GM12878 (cell line): Measurements from ENCODE around the gene GNAQ. TPM values are rescaled to one million over a fixed set of nuclear protein-coding genes. Genes with fewer than 3 reads are reported as not detected.

ENCODE experiments used
- ATAC-seq: fragments of 200-7000 bp; cut with Tn5 transposase; 3 replicates; pipeline ENCODE4 v1.9.1; 2020; ENCODE audit warnings: mild to moderate bottlenecking, moderate library complexity
- BruUV-seq: library from RNA; stranded (reverse); fragments of 400-500 nt; replicated peaks from 2 replicates; lab custom pipeline; 2021; lab: Mats Ljungman, UMichigan
- CTCF ChIA-PET: fragments of 300-600 bp; sonication (Branson Sonifier 250); formaldehyde crosslinking; extraction: SDS; loops from one replicate; lab custom pipeline; 2021; ENCODE audit warnings: inconsistent platforms; lab: Yijun Ruan, JAX
- POLR2A ChIA-PET: fragments of 350-600 bp; formaldehyde crosslinking; extraction: SDS; loops from one replicate; lab custom pipeline; 2021; ENCODE audit warnings: inconsistent platforms; lab: Charles Lee
- RAD21 ChIA-PET: fragments of 300-600 bp; sonication (Branson Sonifier 250); formaldehyde crosslinking; loops from one replicate; lab custom pipeline; 2023; ENCODE audit warnings: antibody characterized with exemption; ENCODE audit not compliant: unreplicated experiment; lab: Charles Lee
- SMC1A ChIA-PET: fragments of 300-600 bp; sonication (Branson Sonifier 250); formaldehyde crosslinking; loops from one replicate; lab custom pipeline; 2023; ENCODE audit not compliant: unreplicated experiment, uncharacterized antibody; lab: Charles Lee
- DNase-seq: peaks from one replicate; pipeline ENCODE4 v3.0.0-alpha.2; 2011; ENCODE audit warnings: low read depth, low spot score
- FAIRE-seq: peaks from 3 replicates; lab custom pipeline; 2011; peaks lifted over from hg19 to GRCh38; lab: Jason Lieb, UNC
- H2AFZ ChIP-seq: 2 replicates; pipeline ENCODE4 v1.6.0; 2011; ENCODE audit warnings: low read depth, low read length, control low read depth; ENCODE audit not compliant: control insufficient read depth
- H3K27ac ChIP-seq: 2 replicates; pipeline ENCODE4 v1.5.1; 2011; ENCODE audit warnings: control low read depth; ENCODE audit not compliant: control insufficient read depth, insufficient read depth
- H3K27me3 ChIP-seq, 2 experiments: replicated peaks in 1 of 2; 2 replicates each; pipeline versions ENCODE4 v1.6.0 to v1.6.1; 2011; ENCODE audit warnings: low read length in 1 of 2; ENCODE audit not compliant: control insufficient read depth in 2 of 2, insufficient read depth in 2 of 2
- H3K36me3 ChIP-seq, 2 experiments: 2 replicates each; pipeline ENCODE4 v1.5.1; 2011; ENCODE audit warnings: low read length in 1 of 2; ENCODE audit not compliant: control insufficient read depth in 2 of 2, insufficient read depth in 2 of 2
- H3K4me1 ChIP-seq: 2 replicates; pipeline ENCODE4 v1.6.1; 2011; ENCODE audit warnings: mild to moderate bottlenecking, low read length, moderate library complexity, mixed read lengths; ENCODE audit not compliant: control insufficient read depth, insufficient read depth
- H3K4me2 ChIP-seq: 2 replicates; pipeline ENCODE4 v1.6.0; 2011; ENCODE audit warnings: control low read depth; ENCODE audit not compliant: control insufficient read depth, insufficient read depth
- H3K4me3 ChIP-seq: fragments of 200-600 bp; sonication (generic); 2 replicates; pipeline ENCODE4 v1.5.1; 2016
- H3K79me2 ChIP-seq: 2 replicates; pipeline ENCODE4 v1.6.0; 2011; ENCODE audit warnings: low read length; ENCODE audit not compliant: control insufficient read depth, insufficient read depth
- H3K9ac ChIP-seq: 2 replicates; pipeline ENCODE4 v1.8.0; 2011; ENCODE audit warnings: low read length, control low read depth, mixed read lengths; ENCODE audit not compliant: control insufficient read depth, insufficient read depth
- H3K9me3 ChIP-seq: replicated peaks from 3 replicates; pipeline ENCODE4 v1.5.1; 2011; ENCODE audit warnings: mild to moderate bottlenecking, low read length; ENCODE audit not compliant: control insufficient read depth, insufficient read depth
- H4K20me1 ChIP-seq: 2 replicates; pipeline ENCODE4 v1.6.0; 2011; ENCODE audit not compliant: control insufficient read depth, insufficient read depth
- CBFB ChIP-seq: IDR thresholded peaks from 2 replicates; pipeline ENCODE4 v1.6.1; 2016; ENCODE audit warnings: antibody characterized with exemption, low read depth
- HDAC2 ChIP-seq: fragments of 200-600 bp; sonication (generic); IDR thresholded peaks from 2 replicates; pipeline ENCODE4 v1.6.1; 2017
- KLF5 ChIP-seq: fragments of 450-650 bp; IDR thresholded peaks from 2 replicates; pipeline ENCODE4 v1.6.1; 2014; ENCODE audit warnings: mild to moderate bottlenecking; ENCODE audit not compliant: partially characterized antibody
- RELA ChIP-seq: fragments of 450-650 bp; IDR thresholded peaks from 2 replicates; pipeline ENCODE4 v1.8.0; 2014; ENCODE audit warnings: borderline replicate concordance; ENCODE audit not compliant: partially characterized antibody
- TARDBP ChIP-seq: IDR thresholded peaks from 2 replicates; pipeline ENCODE4 v1.6.1; 2016; ENCODE audit warnings: borderline replicate concordance
- WGBS: methylation state at CpG from one replicate; pipeline ENCODE4 v1.1.6; 2016; ENCODE audit warnings: low lambda C conversion rate; ENCODE audit not compliant: insufficient replicate concordance, insufficient coverage; ENCODE audit errors: missing lambda C conversion rate; 5-methylcytosine and 5-hydroxymethylcytosine counted together
- in situ Hi-C: fragments of 300-500 bp; cut with MboI; formaldehyde crosslinking; loops from 9 replicates; pipeline ENCODE4 v1.14.3; 2018; ENCODE audit warnings: mixed read lengths
- intact Hi-C: fragments of 100-400 bp; cut with micrococcal nuclease; formaldehyde crosslinking; loops from one replicate; pipeline ENCODE4 v1.14.2; 2022; ENCODE audit not compliant: unreplicated experiment
- polyA plus RNA-seq, 11 experiments: library from polyadenylated mRNA; depleted of rRNA in 4 of 11; unstranded in 6 of 11; stranded (reverse) in 5 of 11; fragments of >200 nt; fragmentation: Nextera tagmentation in 4 of 11; fragmentation: Illumina TruSeq in 1 of 11; extraction: Ambion mirVana in 4 of 11; extraction: Trizol in 1 of 11; gene quantifications; 1 replicate in 1 of 11; 2 replicates in 10 of 11; pipeline versions ENCODE4 v1.2.1 to v1.2.3, GENCODE V29; 2011 to 2016; ENCODE audit warnings: inconsistent platforms in 2 of 11, missing spikeins in 2 of 11, low read depth in 1 of 11
- total RNA-seq, 4 experiments: library from RNA; depleted of rRNA in 3 of 4; stranded (reverse); fragments of >200 nt in 3 of 4; fragmentation: Illumina TruSeq in 1 of 4; extraction: Trizol in 1 of 4; gene quantifications; 2 replicates each; pipeline versions ENCODE4 v1.2.1 to v1.2.3, GENCODE V29; 2013 to 2021

Gene GNAQ
- total and polyA plus RNA-seq, 10 of the 15 experiments (the other 5 are each of a cell fraction or from before 2014, with no cell fraction given): 0.15 to 47.2 (median 0.49) TPM

- no peak for DNase-seq
- H4K20me1 ChIP-seq: no peaks in the 10 kb centered on the region
- SMC1A ChIA-PET: interaction anchor here (0.9 to 3.4 kb wide), 11 partner anchors 8 to 194 kb away, joined by 3 to 19 read pairs (median 4); no protein-coding TSS in a partner anchor
- peaks cover 8% of the 10 kb centered on the region; the same call in 1 of the 2 replicates for H3K4me1 ChIP-seq
- TF ChIP-seq KLF5: no peak
- no peak for TF ChIP-seq CBFB
- no peak for TF ChIP-seq TARDBP
- no peak for TF ChIP-seq RELA
- TF ChIP-seq, all 136 proteins: peak for 0
- BruUV-seq: no TSS peak
- ChIA-PET CTCF (interaction anchor here (0.7 to 2.1 kb wide), 9 partner anchors 8 to 383 kb away, joined by 3 to 6 read pairs (median 4); no protein-coding TSS in a partner anchor), RAD21 (interaction anchor here (0.6 to 4.6 kb wide), 9 partner anchors 9 to 372 kb away, joined by 3 to 44 read pairs (median 4); no protein-coding TSS in a partner anchor), POLR2A (interaction anchor here (0.7 to 1.4 kb wide), 2 partner anchors 10 to 14 kb away, joined by 3 to 6 read pairs; no protein-coding TSS in a partner anchor)
- in situ Hi-C loops (no loop called here), intact Hi-C loops (no loop called here)
- FAIRE-seq (no peak), ATAC-seq (no peak)
- no peak overlapping the region for H3K9ac ChIP-seq
- no peak overlapping the region for H3K4me2 ChIP-seq
- WGBS: 0% methylated on average over 1 of the region's 1 CpG
- no peak overlapping the region for H3K4me3 ChIP-seq
- H3K27ac ChIP-seq: no peak overlapping the region
- no peaks in the 10 kb centered on the region for H3K36me3 ChIP-seq
- no peaks in the 10 kb centered on the region for H3K27me3 ChIP-seq
- no peaks in the 10 kb centered on the region for H3K9me3 ChIP-seq
- H2AFZ ChIP-seq: no peak overlapping the region
- no peaks in the 10 kb centered on the region for H3K79me2 ChIP-seq
Measured at GRCh38 chr9:77838986-77839385, 192.6 kb downstream of the GNAQ start.

- Histone ChIP-seq H4K20me1 (no peaks in the 10 kb centered on the region), H3K9ac (no peak overlapping the region), H3K27me3 (no peaks in the 10 kb centered on the region; a peak in 1 of 4 replicates), H3K4me2 (no peak overlapping the region), H2AFZ (no peak overlapping the region), H3K4me1 (no peaks in the 10 kb centered on the region), H3K79me2 (no peaks in the 10 kb centered on the region), H3K36me3 (no peaks in the 10 kb centered on the region), H3K4me3 (no peak overlapping the region), H3K9me3 (no peaks in the 10 kb centered on the region), H3K27ac (no peak overlapping the region)
- no peak for ATAC-seq
- ChIA-PET POLR2A (no interaction called here), SMC1A (interaction anchor here (0.5 to 1.6 kb wide), 4 partner anchors 61 to 200 kb away, joined by 3 to 6 read pairs (median 4); no protein-coding TSS in a partner anchor), RAD21 (no interaction called here), CTCF (interaction anchor here (0.7 to 1.4 kb wide), 4 partner anchors 81 to 286 kb away, joined by 3 to 6 read pairs (median 4); no protein-coding TSS in a partner anchor)
- WGBS: 36% methylated on average over 4 of the region's 4 CpGs
- no peak for FAIRE-seq
- in situ Hi-C loops (no loop called here), intact Hi-C loops (no loop called here)
- BruUV-seq: no TSS peak
- no peak for TF ChIP-seq HDAC2
- no peak for DNase-seq
Measured at GRCh38 chr9:77834898-77835488, 196.6 kb downstream of the GNAQ start.
